NCI-H187 (cell line): ENCODE results near the gene SMPD1.
A peak's percentile ranks its signal among the peaks of the same experiment; 100 is the strongest.

ENCODE experiments used
- DNase-seq, 2 experiments: peaks; one replicate each; lab custom pipeline; 2025; lab: John Stamatoyannopoulos, UW

SMPD1 gene

GRCh38 chr11:6415797-6416196, 25.5 kb downstream of the SMPD1 start:
- DNase-seq, result no peak

DNA sequence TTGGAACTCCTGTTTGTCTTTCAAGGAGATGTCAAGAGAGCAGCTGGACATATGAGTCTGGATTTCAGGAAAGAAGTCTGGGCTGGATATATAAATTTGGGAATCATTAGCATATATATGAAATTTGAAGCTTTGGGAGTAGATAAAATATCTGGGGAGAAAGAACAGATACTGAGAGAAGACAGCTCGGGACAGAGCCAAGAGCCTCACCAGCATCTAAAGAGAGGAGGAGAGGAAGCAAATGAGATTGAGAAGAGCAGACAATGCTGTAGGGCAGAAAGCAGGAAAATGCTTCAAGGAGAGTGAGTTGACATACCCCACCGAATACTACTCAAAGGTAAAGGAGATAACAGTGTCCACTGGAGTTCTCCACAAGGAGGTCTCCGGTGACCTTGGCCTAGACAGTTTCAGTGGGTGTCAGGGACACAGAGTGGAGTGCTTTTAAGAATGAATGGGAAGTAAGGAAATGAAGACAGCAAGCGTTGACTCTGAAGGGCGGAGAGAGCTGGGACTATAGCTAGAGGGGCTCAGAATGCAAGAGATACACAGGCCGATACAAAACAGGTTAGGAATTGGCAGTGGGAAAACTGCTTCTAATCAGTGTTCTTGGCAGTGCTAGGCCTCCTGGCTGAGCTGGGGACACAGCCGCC, 27.8 kb downstream of the SMPD1 start:
- DNase-seq, result no peak

GRCh38 chr11:6418557-6419008, 28.3 kb downstream of the SMPD1 start:
- DNase-seq, result no peak

DNA sequence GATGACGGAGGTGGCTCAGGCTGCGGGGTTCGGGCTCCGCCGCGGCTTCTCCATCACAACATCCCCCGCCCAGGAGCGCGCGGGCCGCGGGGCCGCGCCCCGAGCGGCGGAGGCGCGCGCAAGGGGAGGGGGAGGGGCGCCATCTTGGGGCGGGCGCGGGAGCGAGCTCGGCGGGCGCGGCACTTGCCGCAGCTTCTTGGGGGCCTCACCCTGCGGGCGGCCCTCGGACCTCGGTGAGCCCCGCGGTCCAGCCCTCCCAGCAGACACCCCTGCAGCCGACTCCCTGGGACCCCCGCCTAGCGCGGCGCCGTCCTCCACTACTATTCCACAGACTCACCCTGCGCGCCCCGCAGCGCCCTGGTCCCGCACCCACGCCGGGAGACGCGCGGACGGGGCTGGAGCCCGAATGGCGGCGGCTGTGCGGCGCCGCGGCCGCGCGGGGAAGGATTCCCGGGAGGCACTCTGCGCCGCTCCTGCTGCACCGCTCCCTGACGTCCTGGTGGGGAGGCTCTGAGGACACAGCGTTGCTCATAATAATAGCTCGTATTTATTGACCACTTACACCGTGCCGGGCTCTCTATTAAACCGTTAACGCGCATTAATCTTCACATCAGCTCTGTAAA, 28.8 kb downstream of the SMPD1 start, which contains the start of gene APBB1:
Gene APBB1 (minus strand): TSS at position 86 of the 623 bp plus-strand sequence. CDS start 7,747 bp downstream, outside the sequence.
- peak; percentile 43 to 64 for DNase-seq

- no peak for DNase-seq
Observed at GRCh38 chr11:6420677-6421076, 30.4 kb downstream of the SMPD1 start.

DNA sequence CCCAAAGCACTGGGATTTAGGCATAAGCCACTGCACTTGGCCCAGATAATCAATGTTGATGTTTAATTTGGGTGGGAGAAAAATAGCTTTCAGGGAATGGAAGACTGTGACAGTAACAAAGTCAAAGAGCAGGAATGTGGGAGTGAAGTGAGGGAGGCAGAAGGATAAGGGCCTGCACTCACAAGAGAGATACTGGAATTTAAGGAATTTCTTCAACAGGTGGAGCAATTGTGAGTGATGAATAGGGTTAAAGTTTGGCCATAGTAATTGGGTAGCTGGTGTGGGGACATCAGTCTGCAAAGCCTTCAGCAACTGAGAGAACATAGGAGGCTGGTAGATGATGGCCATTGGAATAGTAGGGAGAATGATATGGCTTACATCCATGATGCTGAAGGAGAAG, 37.2 kb downstream of the SMPD1 start:
- DNase-seq, result no peak

- DNase-seq, result no peak
Observed at GRCh38 chr11:6431861-6432260, 41.6 kb downstream of the SMPD1 start.

- no peak for DNase-seq
Observed at GRCh38 chr11:6433998-6434660, 43.9 kb downstream of the SMPD1 start.

DNA sequence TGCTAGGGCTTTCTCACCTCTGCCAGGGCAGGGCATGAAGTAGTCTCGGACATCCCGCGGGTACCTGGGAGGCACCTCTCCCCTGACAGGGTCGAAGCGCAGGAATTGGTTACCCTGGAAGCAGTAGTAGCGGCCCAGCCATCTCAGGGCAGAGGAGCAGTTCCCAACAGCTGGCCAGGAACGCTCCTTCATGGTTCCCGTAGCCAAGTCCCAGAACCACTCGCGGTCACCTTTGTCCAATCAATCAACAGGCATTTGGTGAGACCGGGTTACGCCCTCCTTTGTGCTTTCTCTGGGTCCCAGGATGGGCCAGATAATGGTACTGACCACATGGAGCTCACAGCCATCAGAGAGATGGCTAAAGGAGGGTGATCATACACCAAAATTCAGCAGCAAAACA, 47.1 kb downstream of the SMPD1 start:
- DNase-seq, result no peak

GRCh38 chr11:6437993-6438392, 47.7 kb downstream of the SMPD1 start:
- DNase-seq, result no peak

- peak; percentile 40 to 62 for DNase-seq
Observed at GRCh38 chr11:6438979-6439571, 48.8 kb downstream of the SMPD1 start.

DNA sequence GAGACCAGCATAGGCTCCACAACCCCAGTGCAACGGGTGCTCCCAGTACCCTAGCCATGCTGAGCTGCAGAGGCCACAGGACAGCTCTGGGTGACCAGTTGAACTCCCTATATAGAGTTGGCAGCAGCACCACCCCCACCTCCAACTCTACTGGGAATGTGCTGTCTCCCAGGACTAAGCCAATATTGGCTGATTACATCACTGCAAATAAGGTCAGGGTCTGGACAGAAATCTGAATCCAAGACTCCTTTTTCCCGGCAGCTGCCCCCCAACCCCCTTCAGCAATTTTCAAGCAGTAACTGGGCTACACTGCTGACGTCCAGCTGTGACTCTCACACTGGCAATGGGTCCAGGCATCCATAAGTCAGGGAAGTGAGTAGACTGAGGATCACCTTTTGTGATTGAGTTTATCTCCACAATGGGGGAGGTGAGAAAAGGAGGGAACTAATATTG, 50.7 kb downstream of the SMPD1 start, which contains the start of gene HPX:
Gene HPX (minus strand): TSS at position 82 of the 453 bp plus-strand sequence. CDS start 24 bp downstream, at position 58.
- no peak for DNase-seq

DNA sequence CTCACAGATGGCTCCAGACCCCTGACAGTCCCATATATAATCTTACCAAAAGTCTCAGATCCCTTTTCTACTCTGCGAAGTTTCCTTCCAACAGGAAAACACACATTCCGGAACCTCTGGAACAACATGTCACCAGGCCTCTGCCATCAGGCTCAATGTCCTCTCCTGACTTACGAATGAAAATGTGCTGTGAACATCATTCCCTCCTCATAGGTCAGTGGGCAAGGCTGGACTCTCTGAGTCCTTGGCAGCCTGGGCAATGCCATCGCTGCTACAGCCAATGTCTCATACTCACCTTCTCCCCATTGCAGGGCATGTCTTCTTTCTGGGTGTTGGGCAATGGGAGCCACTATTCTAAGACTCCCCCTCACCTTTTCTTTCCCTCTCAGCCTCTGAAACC, 52.2 kb downstream of the SMPD1 start:
- DNase-seq, result no peak

DNA sequence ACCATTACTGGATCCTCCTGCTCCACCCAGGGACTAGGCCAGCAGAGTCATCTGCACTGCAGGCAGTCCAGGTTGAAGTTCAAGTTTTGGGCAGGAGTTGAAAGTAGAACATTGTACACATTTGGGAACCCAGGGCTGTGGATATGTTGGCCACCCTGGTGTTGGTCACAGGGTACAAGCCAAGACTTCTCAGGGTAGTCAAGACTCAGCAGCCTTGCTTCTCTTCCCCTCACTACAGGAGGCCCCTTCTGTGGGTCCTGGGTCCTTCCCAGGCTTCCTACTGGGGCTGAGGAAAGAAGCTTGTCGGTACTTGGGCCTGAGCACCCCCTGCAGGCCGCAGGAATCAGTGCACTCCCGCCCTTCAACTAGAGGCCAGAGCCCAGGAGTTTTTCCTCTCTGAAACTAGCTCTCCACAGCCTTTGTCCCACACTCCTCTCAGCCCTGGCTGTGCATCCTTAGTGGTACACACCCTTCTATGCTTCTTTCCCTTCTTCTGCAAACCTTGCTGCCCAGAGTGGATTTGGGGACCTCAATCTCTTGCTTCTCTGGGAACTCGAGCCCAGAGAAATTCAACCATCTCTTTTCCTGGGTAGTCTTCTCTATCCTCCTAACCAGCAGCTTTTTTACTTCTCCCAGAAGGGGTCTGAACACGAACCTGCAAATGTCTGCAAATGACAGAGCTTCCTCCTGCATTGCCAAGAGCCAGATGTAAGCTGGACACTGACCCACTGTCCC, 53.2 kb downstream of the SMPD1 start:
- DNase-seq, result peak in 1 of 2 experiments; percentile 7
